ENCODE measurements around the gene CFAP20DC.
"Not testable (repeated sequence)": the region's sequence is repeated elsewhere in the genome, so short reads cannot be mapped to it uniquely, and the experiment has no call there.

CFAP20DC gene

DNA sequence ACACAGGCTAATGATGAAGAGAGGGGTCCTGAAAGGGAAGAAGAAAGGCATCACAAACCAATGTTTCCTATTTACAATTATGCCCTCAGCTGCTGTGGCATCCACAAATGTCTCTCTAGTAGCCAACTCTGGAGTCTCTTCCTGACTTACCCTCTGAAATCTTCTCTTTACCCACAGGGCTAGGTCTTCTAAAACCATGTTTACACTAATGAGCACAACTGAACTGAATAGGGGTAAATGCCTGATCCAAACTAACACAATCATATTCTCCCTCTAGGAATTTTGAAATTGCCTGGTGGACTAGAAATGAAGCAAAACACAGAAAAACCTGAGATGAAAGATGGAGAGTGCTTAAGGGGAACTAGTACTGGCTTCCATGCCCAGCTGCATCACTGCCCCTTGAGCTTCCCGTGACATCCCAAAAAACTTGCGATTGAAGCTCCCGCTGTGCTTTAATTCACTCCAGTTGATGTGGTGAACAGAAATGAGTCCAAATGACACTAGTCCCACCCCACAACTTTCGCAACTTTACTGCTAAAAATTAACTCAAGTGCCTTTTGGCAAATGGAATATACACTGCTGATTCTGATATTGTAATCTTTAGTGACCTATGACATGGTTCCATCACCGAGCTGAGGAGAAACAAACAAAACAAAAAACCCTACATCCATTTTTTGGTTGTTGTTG, 32.8 kb downstream of the CFAP20DC start:
- DNase-seq, result no peak

DNA sequence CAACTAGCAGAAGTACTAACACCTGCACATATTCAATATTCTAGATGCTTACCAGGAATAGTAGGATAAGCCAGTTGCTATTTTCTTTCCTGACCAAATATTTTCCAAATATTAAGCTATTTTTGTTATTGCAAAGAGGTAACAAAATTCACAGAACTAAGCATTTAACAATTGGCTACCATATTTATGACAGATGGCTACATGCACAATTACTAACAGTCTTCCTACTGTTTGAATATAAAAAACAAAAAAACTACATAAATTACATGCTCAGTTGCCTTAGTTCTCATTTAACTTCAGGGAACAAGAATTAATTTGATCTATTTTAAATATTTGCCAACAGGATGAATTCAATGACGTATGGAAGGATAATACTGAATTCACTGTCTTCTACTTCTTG, 36.2 kb downstream of the CFAP20DC start:
- no peak for DNase-seq

DNA sequence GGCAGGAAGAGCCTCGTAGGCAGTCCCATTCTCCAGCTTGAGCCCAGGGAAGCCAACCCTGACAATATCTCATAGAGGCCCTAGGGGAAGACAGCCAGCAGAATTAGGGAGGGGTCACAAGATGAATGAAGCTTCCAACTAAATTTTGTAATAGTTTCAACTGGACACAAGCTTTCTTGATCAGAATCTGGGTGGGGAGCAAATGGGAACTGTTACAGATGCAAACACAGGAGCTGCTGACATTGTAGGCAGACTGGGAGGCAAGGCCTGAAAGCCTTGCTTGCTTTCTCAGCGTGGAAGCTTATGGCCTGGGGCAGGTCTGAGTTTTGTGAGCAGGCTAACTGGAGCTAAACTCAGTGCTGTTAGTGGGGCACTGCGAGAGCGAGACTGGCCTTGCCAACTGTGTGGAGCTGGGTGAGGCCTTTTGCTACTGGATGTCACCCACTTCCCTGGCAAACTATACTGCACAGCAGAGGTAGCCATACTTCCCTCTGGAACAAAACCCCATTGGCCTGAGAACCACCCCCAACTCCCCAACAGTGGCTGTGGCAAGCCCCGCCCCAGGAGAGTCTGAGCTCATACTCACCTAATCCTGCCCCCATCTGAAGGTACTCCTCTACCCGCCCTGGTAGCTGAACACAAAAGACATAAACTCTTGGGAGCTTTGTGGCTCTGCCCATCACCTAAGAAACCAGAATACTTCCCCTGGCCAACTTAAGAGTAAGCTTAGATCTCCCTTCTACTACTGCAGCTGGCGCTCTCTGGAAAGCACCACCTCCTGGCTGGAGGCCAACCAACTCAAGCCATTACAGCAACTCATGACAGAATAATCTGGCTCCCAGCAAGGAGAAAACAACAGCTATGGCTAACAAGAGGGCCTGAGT, 42.9 kb downstream of the CFAP20DC start:
- peak in 1 of 2 experiments; percentile 75 for DNase-seq

DNA sequence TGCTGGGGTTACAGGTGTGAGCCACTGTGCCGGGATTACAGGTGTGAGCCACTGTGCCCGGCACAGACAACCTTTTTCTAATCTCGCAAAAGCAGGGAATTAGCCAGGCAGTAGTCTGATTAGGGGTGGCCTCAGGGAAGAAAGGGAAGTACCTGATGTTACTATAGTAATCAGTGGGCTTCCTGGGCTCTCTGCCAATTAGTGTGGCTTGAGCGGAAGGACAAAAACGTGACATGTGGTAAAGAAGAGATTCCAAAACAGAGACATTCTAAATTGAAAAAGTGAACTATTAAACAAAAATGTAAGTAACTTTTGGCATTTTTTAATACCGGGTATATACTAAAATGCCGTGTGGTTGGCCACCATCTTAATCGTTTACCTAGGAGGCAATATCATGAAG, 48.1 kb downstream of the CFAP20DC start:
- DNase-seq, result peak in 1 of 2 experiments; percentile 11

DNA sequence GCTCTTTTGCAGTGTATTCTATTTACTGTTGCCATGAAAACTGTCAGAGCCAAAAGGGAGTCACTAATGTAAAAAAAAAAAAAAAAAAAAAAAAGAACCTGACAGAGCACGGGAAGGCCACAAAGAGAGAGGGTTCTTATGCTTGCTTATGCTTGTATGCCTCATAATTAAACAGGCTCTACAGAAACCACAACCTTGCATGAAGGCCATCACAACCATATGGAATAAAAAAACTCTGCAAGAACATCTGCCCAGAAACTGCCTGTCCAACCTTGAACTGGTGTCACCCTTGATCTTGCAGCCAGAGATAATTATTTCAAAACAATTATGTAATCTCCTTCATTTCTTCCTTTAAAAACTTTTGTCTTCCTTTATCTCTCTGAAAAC, 50.1 kb downstream of the CFAP20DC start:
- peak in 1 of 2 experiments; percentile 5 for DNase-seq

DNA sequence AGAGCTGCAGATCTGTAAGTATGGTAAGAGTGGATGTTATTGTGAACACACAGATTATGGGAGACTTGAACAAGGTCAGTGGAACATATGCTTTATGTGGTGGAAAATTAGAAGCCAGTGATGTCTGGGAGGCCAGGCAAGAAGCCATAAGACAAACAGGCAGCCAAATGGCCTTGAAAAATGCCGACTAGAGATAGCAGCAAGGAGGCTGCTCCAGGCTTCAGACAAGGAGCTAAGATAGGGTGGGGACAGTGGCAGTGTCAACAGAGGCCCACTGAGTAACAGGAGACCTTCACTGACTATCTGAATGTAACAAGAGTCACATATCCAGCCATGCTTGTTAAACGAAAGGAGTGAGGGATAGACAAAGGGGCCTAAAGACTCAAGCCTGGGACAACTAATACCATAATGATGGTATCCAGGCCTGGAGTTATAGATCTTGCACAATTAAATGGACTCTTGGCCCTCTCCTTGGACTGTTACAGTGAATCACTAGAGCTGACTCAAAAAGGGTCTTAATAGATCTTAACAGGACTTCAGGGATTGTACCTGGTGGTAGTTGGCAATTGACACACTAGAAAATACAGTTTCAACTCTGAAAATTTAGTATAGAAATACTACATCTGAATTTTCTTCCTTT, 50.6 kb downstream of the CFAP20DC start:
- no peak for DNase-seq

DNA sequence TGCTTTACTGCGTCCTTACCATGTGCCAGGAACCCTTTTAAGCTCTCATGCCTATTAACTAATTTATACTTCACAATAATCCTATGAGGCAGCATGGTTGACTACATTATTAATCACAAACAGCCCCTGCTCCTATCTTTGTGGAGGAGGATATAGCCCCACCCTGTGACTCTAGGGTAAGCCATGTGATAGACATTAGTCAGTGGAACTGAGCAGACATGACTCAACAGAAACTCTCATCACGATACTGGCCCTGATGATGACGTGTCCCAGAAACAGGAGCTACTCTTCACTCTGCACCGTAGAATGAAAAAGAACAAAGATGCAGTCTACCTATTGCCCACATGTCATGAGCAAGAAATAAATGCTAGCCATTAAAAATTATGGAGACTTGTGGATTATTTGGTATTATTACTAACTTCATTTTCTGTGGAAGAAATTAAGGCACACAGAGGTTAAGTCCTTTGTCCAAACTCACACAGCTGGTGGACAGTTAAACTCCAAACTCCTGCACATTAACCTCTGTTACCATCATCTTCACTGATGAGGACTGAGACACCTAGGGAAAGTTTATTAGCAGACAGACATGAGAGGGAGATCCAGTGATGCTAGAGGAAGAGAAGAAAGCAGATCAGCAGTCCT, 51.2 kb downstream of the CFAP20DC start:
- no peak for DNase-seq

DNA sequence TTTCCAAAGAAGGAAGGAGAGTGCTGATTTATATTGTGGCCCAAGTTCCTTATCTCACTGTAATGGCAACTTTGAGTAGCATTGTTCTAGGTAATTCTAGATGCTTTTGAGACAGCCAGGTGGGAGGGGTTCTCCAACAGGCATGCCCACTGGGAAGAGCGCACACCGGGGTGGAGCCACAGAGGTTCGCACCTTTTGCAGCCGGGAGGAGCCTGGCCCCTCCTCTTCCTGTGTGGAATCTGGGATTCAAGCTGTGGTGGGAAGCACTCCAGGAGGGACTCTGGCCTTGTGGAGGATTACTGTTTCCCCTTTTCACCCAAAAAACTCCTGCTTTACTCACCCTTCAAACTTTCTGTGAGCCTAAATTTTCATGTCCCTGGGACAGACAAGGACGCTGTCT, 53.1 kb downstream of the CFAP20DC start:
- DNase-seq, result no peak

DNA sequence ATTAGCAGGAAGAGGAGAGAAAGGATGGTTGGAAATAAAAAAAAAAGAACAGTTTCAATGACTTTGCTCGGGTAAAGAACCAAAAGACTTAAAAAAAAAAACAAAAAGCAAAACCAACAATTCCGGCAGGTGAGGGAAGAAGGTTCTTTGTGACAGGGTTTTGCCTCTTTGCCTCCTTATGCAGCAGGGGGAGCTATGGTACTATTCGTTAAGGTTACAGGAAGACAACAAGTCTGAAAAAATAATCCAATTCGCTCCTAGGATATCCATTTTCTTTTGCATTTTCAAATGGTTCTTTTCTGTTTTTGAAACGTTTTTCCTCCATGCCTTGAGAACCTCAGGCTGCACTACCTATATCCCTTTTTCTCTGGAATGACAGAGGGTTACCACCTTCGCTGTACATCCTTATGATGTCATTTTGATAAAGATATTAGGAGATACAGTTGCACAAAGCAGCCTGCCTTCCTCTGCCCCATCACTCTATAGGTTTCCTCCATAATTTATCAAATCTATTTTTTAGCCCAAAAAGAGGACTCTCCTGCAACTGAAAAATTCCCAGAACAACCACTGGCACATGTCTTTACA, 55.0 kb downstream of the CFAP20DC start:
- peak; percentile 28 to 66 for DNase-seq

DNA sequence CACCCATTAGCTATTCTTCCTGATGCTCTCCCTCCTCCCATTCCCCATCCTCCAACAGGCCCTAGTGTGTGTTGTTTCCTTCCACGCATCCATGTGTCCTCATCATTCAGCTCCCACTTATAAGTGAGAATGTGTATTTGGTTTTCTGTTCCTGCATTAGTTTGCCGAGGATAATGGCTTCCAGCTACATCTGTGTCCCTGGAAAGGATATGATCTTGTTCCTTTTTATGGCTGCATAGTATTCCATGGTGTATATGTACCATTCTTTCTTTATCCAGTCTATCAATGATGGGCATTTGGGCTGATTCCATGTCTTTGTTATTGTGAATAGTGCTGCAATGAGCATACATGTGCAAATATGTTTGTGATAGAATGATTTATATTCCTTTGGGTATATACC, 56.3 kb downstream of the CFAP20DC start:
- DNase-seq, result no peak

DNA sequence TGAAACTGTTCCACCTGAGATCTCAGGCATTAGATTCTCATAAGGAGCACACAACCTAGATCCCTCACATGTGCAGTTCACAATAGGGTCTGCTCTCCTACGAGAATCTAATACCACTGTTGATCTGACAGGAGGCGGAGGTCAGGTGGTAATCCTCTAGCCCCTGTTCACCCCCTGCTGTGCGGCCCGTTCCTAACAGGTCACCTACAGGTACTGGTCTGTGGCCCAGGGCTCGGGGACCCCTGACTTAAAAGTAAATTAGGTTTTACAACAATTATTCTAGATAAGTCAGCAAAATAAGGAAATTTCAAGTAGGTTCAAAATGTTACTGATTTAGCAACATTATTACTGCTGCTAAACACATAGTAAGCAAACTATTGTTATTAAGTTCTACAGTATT, 58.2 kb downstream of the CFAP20DC start:
- no peak for DNase-seq

DNA sequence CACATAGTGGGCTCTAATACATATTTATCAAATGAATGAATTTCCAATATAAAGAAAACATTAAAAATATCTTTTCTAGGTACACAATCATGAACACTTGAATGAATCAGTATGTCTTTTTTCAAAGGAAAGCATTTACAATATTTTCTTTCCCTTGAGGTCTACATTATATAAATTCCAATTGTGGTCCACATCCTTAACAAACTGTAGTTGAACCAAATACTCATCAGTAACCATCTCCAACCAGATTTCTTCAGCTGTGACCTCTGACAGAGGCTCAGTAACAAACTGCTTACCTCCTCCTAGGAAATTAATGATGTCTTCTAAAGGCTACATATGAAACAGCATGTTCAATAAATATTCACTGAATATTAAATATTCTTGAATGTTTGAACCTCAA, 58.8 kb downstream of the CFAP20DC start:
- DNase-seq, result no peak

DNA sequence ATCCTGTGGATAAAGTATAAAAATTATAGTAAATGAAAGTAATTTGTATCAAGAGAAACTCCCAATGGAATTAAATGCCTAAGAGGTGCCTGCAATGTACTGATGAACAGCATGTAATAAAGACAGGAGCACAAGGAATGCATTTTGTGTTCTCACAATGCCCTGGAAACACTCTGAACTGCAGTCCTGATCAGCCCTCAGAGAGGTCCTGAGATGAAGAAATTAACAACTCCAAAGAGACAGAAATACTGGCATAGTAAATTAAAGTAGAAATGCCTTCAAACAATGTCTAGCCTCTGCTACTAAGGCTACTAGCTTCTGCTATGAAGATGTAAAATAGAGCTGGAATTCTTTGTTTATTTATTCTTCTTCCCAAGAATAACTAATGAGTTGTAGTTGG, 59.9 kb downstream of the CFAP20DC start:
- no peak for DNase-seq

DNA sequence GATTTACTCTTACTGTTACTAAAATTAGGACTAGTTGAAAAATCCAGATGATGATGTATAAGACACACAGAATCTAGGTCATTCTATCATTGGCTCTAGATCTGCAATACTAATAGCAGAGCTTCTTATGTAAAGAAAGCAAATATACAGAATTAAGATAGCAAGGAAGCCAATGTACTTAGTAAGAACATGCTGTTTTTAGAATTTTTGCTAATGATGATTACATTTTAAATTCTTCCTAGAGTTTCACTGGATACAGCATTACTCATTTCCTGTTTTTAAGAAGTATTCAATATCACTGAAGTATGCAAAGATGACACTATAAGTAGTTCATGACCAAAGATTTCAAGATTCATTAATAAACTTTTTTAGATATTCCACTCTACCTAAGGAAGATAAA, 60.7 kb downstream of the CFAP20DC start:
- no peak for DNase-seq

DNA sequence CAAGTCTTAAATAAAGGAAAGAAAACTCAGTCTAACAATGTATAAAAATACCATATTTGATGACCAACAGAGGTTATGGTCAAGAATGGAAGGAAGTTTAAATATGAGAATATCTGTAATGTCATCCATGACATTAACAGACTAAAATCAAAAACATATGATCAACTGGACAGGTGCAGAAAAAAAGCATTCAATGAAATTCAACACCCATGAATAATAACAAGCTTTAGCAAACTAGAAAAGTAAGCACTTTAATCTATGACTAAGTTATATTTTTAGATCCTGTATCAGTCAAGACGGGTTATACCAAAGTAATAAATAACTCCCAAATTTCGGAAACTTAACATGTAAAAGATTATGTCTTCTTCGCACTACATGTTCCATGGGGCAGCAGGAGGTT, 61.8 kb downstream of the CFAP20DC start:
- DNase-seq, result no peak

DNA sequence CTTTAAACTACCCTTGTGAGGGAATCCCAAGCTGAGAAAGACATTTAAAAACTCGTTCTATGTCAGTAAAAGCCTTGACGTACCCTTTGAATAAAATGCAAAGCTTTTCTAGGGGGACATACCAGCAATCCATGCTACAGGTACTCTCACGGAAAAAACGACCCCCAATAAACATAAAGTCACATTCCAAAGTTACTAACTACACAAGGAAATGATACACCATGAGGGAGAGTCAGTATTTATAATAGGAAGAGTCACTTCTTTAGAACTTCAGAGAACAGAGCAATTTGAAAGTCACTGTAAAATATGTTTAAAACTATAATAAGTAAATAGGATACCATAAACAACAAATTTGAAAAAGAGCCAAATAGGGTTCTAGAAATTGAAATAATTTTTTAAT, 63.2 kb downstream of the CFAP20DC start:
- no peak for DNase-seq

DNA sequence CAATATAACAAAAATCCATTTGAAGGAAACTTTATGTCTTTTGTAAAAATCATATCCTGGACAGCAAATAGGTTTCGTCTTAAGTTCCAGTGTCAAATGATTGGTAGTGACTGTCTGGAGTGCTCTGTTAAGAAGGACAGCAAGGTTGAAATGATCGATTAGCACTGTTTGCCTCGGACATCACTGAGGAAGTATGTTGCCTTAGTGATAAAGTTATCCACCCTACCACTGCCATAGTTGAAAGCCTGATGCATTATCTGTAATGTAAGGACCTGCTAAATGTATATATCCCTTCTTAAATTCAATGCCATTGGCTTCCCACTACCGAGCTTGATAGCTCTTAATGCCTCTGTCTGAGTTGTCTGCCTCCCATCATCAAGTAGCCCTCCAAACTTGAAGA, 70.0 kb downstream of the CFAP20DC start:
- DNase-seq, result no peak

DNA sequence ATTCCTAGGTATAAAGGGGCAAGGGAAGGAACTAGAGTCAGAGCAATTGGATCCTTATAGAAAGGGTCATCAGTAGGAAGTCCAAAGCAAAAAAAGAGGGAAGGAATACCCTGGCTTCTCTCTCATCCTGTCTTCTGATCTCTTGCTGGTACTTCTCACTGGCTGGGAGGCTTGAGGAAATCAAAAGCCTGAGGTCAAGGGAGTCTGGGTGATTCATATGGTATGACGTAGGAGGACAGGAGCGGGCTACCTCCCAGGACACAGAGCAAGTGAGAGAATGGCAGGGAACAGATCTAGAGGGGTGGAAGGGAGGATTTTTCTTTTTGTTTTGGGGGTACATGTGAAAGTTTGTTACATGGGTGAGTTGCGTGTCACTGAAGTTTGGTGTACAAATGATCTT, 76.0 kb downstream of the CFAP20DC start:
- DNase-seq, result no peak

DNA sequence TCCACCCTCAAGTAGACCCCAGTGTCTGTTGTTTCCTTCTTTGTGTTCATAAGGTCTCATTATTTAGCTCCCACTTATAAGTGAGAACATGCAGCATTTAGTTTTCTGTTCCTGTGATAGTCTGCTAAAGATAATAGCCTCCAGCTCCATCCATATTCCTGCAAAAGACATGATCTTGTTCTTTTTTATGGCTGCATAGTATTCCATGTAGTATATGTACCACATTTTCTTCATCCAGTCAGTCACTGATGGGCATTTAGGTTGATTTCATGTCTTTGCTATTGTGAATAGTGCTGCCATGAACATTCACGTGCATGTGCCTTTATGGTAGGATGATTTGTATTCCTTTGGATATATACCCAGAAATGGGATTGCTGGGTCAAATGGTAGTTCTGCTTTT, 82.0 kb downstream of the CFAP20DC start:
- DNase-seq, result not testable (repeated sequence)

DNA sequence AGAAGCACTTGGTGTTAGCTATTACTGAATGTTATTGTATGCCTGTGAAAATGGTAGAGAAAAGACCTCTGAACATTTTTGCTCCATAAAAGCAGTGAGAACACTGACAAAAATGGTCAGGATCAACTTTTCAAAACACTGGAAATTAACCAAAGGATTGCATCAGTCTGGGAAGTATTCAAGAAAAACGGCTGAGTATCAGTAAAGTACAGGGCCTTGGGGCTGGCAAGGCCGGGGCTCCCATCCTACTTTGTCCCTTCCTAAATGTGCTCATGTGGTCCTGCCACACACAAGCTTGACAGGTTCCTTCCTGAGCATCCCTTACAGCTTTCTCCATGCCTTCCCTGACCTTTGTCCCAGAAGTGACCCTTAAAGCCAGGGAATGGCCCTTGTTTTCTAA, 84.0 kb downstream of the CFAP20DC start:
- DNase-seq, result no peak

DNA sequence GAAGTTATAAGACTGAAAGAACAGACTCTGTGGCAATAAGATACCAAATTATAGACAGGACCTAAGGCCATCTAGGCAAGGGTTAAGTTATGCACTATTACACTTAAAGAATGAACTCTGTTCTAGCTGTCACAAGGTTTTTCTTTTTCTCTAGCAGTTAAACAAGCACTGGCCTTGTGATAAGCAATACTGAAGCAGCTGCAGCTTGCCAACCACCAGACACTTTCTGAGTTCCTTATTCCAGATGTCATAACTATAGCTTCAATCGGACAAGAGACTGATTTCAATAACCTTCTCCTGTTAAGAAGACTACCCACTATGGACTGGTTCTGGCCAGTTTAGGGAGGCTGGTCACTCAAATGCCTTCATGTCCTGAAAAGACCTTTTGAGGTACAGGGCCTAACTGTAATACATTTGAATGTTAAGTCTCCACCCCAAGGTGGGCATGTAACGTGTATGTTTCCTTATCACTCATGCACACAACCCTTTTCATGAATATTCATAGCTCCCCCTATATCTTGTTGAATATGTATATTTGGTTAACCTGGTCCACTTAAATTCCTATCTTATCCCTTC, 85.8 kb downstream of the CFAP20DC start:
- no peak for DNase-seq

DNA sequence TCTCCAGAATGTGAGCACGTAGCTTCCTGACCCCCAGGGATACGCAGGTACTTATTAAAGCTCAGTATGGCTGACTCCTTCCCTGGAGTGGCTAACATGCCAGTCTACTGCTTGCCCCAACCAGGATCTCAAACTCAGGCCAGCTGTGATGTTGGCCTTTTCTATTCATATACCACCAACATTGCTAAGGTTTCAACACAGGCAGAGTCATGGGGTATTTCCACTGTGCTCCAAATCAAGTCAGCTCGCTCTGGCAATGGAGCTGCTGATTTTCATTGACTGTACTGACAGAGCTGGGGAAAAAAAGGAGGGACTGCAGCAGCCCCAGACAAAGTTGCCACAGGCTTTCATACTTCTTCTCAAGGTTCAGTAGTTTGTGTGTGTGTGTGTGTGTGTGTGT, 87.0 kb downstream of the CFAP20DC start:
- DNase-seq, result no peak

All from NCI-H524 (cell line).